ENCODE results near the gene FSD2.

DNA sequence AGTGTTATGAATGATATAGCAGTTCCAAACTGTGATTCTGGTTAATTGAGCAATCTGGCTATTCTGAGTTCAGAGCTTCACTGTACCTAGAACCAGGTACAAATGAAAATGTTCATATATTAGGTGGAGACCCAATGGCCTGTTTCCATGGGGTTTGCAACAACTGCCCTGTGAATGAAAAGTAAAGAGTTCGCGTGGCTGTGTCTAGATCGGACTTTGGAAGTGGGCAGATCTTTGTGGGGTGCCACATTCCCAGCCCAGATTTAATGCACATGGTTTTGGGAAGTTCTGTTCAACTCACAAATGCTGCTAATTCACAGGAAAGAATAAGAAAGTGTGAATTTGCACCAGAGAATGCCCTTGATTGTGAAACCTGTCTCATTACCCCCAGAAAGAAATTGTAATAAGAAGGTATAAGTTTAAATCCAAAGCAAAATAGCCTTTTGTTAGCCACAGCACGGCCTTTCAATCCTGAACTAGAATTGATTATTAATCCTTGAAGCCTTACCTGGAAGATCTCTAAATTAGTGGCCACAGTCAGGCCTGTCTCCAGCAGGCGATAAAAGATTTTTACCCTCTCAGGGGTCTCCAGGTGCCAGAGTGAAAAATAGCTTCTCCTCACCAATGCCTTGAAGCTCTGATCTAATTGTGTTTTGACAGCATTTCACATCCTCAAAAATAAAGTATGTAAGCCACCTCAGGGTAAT lies 26.2 kb upstream of the FSD2 start:
- TF ChIP-seq, protein P1, sequence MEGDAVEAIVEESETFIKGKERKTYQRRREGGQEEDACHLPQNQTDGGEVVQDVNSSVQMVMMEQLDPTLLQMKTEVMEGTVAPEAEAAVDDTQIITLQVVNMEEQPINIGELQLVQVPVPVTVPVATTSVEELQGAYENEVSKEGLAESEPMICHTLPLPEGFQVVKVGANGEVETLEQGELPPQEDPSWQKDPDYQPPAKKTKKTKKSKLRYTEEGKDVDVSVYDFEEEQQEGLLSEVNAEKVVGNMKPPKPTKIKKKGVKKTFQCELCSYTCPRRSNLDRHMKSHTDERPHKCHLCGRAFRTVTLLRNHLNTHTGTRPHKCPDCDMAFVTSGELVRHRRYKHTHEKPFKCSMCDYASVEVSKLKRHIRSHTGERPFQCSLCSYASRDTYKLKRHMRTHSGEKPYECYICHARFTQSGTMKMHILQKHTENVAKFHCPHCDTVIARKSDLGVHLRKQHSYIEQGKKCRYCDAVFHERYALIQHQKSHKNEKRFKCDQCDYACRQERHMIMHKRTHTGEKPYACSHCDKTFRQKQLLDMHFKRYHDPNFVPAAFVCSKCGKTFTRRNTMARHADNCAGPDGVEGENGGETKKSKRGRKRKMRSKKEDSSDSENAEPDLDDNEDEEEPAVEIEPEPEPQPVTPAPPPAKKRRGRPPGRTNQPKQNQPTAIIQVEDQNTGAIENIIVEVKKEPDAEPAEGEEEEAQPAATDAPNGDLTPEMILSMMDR (IDR thresholded peaks at IDR 0.05; ENCODE audit: low read depth, low read length, poor library complexity, severe bottlenecking): no peak
- no peak for TF ChIP-seq EZH2phosphoT487 (IDR thresholded peaks at IDR 0.05; ENCODE audit: borderline replicate concordance, low read length)

Measured in DOHH2 (cell line).